Vagina (tissue), 2 donors: Measurements from ENCODE around the gene MADD. TPM values are rescaled to one million over a fixed set of nuclear protein-coding genes. Genes with fewer than 3 reads are reported as not detected.

Source experiments
- DNase-seq, 2 donors: peaks; one replicate each; pipeline ENCODE4 v3.0.0-alpha.2; 2017; ENCODE audit errors: extremely low spot score in 2 of 2
- H3K27ac ChIP-seq: fragments of 200-600 bp; sonication (generic); one replicate; pipeline ENCODE4 v1.5.1; 2019
- H3K27me3 ChIP-seq: fragments of 200-600 bp; sonication (generic); one replicate; pipeline ENCODE4 v1.5.1; 2019
- H3K36me3 ChIP-seq, 2 donors: fragments of 200-600 bp; sonication (generic); one replicate each; pipeline ENCODE4 v1.5.1; 2017 to 2019
- H3K4me1 ChIP-seq: fragments of 200-600 bp; sonication (generic); one replicate; pipeline ENCODE4 v1.5.1; 2019
- H3K4me3 ChIP-seq, 2 donors: fragments of 200-600 bp; sonication (generic); 1 replicate in 1 of 2; 2 replicates in 1 of 2; pipeline ENCODE4 v1.5.1; 2016 to 2019
- H3K9me3 ChIP-seq: fragments of 200-600 bp; sonication (generic); one replicate; pipeline ENCODE4 v1.5.1; 2019
- POLR2A ChIP-seq, 2 donors: fragments of 450-650 bp; IDR thresholded peaks; one replicate each; pipeline ENCODE4 v1.6.1; 2017; ENCODE audit warnings: antibody characterized with exemption in 2 of 2, mild to moderate bottlenecking in 2 of 2, moderate library complexity in 2 of 2
- POLR2AphosphoS5 ChIP-seq, 2 donors: sonication (generic); formaldehyde crosslinking; IDR thresholded peaks; one replicate each; pipeline ENCODE4 v1.9.0; 2017; ENCODE audit warnings: antibody characterized with exemption in 2 of 2, mild to moderate bottlenecking in 2 of 2, low read depth in 1 of 2; ENCODE audit not compliant: insufficient read depth in 1 of 2
- intact Hi-C: fragments of 100-400 bp; cut with DNase I; formaldehyde crosslinking; loops from one replicate; pipeline ENCODE4 v1.15.1; 2023
- total RNA-seq: library from RNA; depleted of rRNA; stranded (reverse); fragments of >200 nt; gene quantifications from one replicate; pipeline ENCODE4 v1.2.3, GENCODE V29; 2016
- TF ChIP-seq, protein P1 (sequence below), 3 experiments: fragments of 450-650 bp in 2 of 3; fragments of 200-600 bp in 1 of 3; sonication (generic) in 1 of 3; IDR thresholded peaks; one replicate each; pipeline ENCODE4 v1.5.1; 2017 to 2019; ENCODE audit warnings: antibody characterized with exemption in 3 of 3, mild to moderate bottlenecking in 2 of 3, moderate library complexity in 2 of 3

MADD gene
- total RNA-seq, 1 donor from 2014 or later: 56.5 TPM

GRCh38 chr11:47378010-47378835, 108.3 kb downstream of the MADD start, which contains the start of gene SPI1:
SPI1 (minus strand) TSS chr11:47378547; CDS start chr11:47378353, 194 bp downstream.
- no peaks in the 10 kb centered on the region for H3K9me3 ChIP-seq
- TF ChIP-seq, protein P1, sequence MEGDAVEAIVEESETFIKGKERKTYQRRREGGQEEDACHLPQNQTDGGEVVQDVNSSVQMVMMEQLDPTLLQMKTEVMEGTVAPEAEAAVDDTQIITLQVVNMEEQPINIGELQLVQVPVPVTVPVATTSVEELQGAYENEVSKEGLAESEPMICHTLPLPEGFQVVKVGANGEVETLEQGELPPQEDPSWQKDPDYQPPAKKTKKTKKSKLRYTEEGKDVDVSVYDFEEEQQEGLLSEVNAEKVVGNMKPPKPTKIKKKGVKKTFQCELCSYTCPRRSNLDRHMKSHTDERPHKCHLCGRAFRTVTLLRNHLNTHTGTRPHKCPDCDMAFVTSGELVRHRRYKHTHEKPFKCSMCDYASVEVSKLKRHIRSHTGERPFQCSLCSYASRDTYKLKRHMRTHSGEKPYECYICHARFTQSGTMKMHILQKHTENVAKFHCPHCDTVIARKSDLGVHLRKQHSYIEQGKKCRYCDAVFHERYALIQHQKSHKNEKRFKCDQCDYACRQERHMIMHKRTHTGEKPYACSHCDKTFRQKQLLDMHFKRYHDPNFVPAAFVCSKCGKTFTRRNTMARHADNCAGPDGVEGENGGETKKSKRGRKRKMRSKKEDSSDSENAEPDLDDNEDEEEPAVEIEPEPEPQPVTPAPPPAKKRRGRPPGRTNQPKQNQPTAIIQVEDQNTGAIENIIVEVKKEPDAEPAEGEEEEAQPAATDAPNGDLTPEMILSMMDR (IDR thresholded peaks at IDR 0.05): no peak
- peak in 1 of 2 donors; percentile 10 for TF ChIP-seq POLR2AphosphoS5 (IDR thresholded peaks at IDR 0.05; ENCODE audit: insufficient read depth in 1 of 2, low read depth in 1 of 2)
- H3K36me3 ChIP-seq: no peaks in the 10 kb centered on the region
- H3K4me1 ChIP-seq: no peaks in the 10 kb centered on the region
- peak within 1 kb of the TSS in 1 of 2 donors; percentile 29 for H3K4me3 ChIP-seq
- no peaks in the 10 kb centered on the region for H3K27me3 ChIP-seq
- peak within 1 kb of the TSS; percentile 27 for H3K27ac ChIP-seq
- DNase-seq: no peak
- intact Hi-C loops: loop anchor here (5.0 to 10.0 kb wide), 2 partner anchors 74 to 237 kb away; no protein-coding TSS in a partner anchor

DNA sequence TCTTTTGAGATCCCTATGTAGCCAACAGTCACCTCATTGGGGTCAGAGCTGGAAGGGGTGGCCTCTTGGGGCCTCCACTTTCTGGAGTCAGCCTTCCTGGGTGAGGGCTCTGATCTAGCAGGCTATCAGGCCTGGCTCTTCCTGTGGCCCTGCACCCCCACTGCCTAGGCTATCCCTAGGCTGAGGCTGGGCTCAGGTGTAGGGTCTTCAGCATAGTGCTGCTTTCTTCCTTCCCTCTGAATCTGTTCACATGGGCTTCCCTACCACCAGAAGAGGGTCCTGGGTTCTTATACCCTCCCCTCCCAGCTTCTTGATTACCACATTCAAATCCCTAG, 108.9 kb downstream of the MADD start:
- Histone ChIP-seq H3K27ac (no peak overlapping the region), H3K36me3 (no peaks in the 10 kb centered on the region), H3K4me3 (no peak overlapping the region), H3K27me3 (no peaks in the 10 kb centered on the region), H3K4me1 (no peaks in the 10 kb centered on the region), H3K9me3 (no peaks in the 10 kb centered on the region)
- intact Hi-C loops: loop anchor here (5.0 to 10.0 kb wide), 2 partner anchors 73 to 236 kb away; no protein-coding TSS in a partner anchor
- TF ChIP-seq POLR2AphosphoS5 (IDR thresholded peaks at IDR 0.05; ENCODE audit: insufficient read depth in 1 of 2, low read depth in 1 of 2) (no peak), POLR2A (IDR thresholded peaks at IDR 0.05) (no peak)
- TF ChIP-seq, protein P1 (IDR thresholded peaks at IDR 0.05): no peak
- no peak for DNase-seq

GRCh38 chr11:47379317-47379716, 109.4 kb downstream of the MADD start:
- no peaks in the 10 kb centered on the region for H3K9me3 ChIP-seq
- intact Hi-C loops: loop anchor here (5.0 to 10.0 kb wide), 2 partner anchors 73 to 235 kb away; no protein-coding TSS in a partner anchor
- no peaks in the 10 kb centered on the region for H3K27me3 ChIP-seq
- no peak overlapping the region for H3K27ac ChIP-seq
- no peak for DNase-seq
- H3K4me1 ChIP-seq: no peaks in the 10 kb centered on the region
- H3K36me3 ChIP-seq: no peaks in the 10 kb centered on the region
- no peak overlapping the region for H3K4me3 ChIP-seq
- TF ChIP-seq POLR2A (IDR thresholded peaks at IDR 0.05) (no peak), POLR2AphosphoS5 (IDR thresholded peaks at IDR 0.05; ENCODE audit: insufficient read depth in 1 of 2, low read depth in 1 of 2) (no peak)
- TF ChIP-seq, protein P1 (IDR thresholded peaks at IDR 0.05): no peak

Other genes starting within 250 kb of the MADD start
- gene ARFGAP2, start 93.3 kb upstream of the MADD start, total RNA-seq: 79.3 TPM
- 59.4 TPM for gene PACSIN3, start 83.7 kb upstream of the MADD start, total RNA-seq
- 42.2 TPM for gene DDB2, start 55.2 kb upstream of the MADD start, total RNA-seq
- 54.8 TPM for gene ACP2, start 21.3 kb upstream of the MADD start, total RNA-seq
- 60.9 TPM for gene NR1H3, start 12.1 kb upstream of the MADD start, total RNA-seq
- gene MYBPC3, start 82.6 kb downstream of the MADD start, total RNA-seq: not detected
- gene SPI1, start 108.4 kb downstream of the MADD start, total RNA-seq: 15.5 TPM
- gene SLC39A13, start 138.5 kb downstream of the MADD start, total RNA-seq: 53.5 TPM
- 89.6 TPM for gene PSMC3, start 156.3 kb downstream of the MADD start, total RNA-seq
- gene RAPSN, start 179.0 kb downstream of the MADD start, total RNA-seq: not detected